LNCaP clone FGC (cell line): ENCODE data around the gene CMTM1.
A peak's percentile ranks its signal among the peaks of the same experiment; 100 is the strongest.

Source experiments
- DNase-seq: peaks from one replicate; pipeline ENCODE4 v3.0.0-alpha.2; 2011; ENCODE audit warnings: low read depth
- H3K4me3 ChIP-seq: 2 replicates; pipeline ENCODE4 v1.5.1; 2011; ENCODE audit warnings: mild to moderate bottlenecking, low read depth, low read length, control low read depth
- CTCF ChIP-seq: IDR thresholded peaks from 2 replicates; pipeline ENCODE4 v1.5.1; 2012; ENCODE audit warnings: mild to moderate bottlenecking; ENCODE audit not compliant: control insufficient read depth, insufficient read depth; ENCODE audit errors: extremely low read depth

CMTM1 gene

GRCh38 chr16:66566051-66566901 is at the start of gene CMTM1:
Gene CMTM1, plus strand, starts transcription at chr16:66566439. Its CDS starts 75 bp downstream, at chr16:66566514.
- TF ChIP-seq CTCF = no peak
- DNase-seq = no peak
- H3K4me3 ChIP-seq = no peak within 1 kb of the TSS

- no peak overlapping the region for H3K4me3 ChIP-seq
- no peak for DNase-seq
- TF ChIP-seq CTCF = no peak
Observed at GRCh38 chr16:66516509-66516807, 49.8 kb upstream of the CMTM1 start.

- no peak for TF ChIP-seq CTCF
- peak; percentile 100 for DNase-seq
- peak overlapping the region; percentile 41 for H3K4me3 ChIP-seq
Observed at GRCh38 chr16:66516808-66517585, 49.2 kb upstream of the CMTM1 start.

GRCh38 chr16:66517586-66518263 is 48.5 kb upstream of the CMTM1 start:
- TF ChIP-seq CTCF = no peak
- H3K4me3 ChIP-seq = peak overlapping the region; percentile 41
- DNase-seq = no peak

- DNase-seq = no peak
- TF ChIP-seq CTCF = no peak
- H3K4me3 ChIP-seq = no peak overlapping the region
Observed at GRCh38 chr16:66519482-66520373, 46.5 kb upstream of the CMTM1 start.
